ENCODE data around the gene MACROH2A2.

GRCh38 chr10:70121281-70121949 is 68.8 kb downstream of the MACROH2A2 start:
- TF ChIP-seq CTCF (IDR thresholded peaks at IDR 0.05; ENCODE audit: insufficient read depth, low read depth, low read length) (no peak), EZH2 (IDR thresholded peaks at IDR 0.05; ENCODE audit: insufficient read depth, low read length) (no peak)

Data from astrocyte (in vitro differentiated cells and primary cell).